ENCODE results near the gene RNF144A. TPM values are rescaled to one million over a fixed set of nuclear protein-coding genes. Genes with fewer than 3 reads are reported as not detected.

Gene RNF144A
- total and polyA plus RNA-seq, 2 donors (not counting 1 experiment from before 2014, with no cell fraction given): 1.2 to 1.6 TPM

DNA sequence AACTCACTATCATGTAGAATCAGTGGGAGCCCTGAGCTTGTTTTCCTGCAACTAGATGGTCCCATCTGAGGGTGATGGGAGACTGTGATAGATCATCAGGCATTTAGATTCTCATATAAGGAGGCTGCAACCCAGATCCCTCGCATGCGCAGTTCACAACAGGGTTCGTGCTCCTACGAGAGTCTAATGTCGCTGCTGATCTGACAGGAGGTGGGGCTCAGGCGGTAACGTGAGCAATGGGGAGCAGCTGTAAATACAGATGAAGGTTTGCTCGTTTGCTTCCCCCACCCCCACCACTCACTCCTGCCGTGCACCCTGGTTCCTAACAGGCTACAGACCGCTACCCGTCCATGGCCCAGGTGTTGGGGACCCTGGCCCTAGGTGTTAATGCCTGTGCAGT lies 113.6 kb downstream of the RNF144A start:
- Mint-ChIP-seq H3K4me3 (no peak overlapping the region), H3K9me3 (ENCODE audit: insufficient read depth) (no peaks in the 10 kb centered on the region), H3K4me1 (no peaks in the 10 kb centered on the region), H3K27me3 (no peaks in the 10 kb centered on the region), H3K27ac (no peak overlapping the region)
- Histone ChIP-seq H3K4me1 (ENCODE audit: control insufficient read depth in 2 of 2, insufficient read depth in 2 of 2, low read length in 2 of 2) (no peaks in the 10 kb centered on the region), H3K9me3 (ENCODE audit: control extremely low read depth in 1 of 3, control insufficient read depth in 2 of 3, insufficient read depth in 1 of 3, low read length in 2 of 3) (no peaks in the 10 kb centered on the region), H3K36me3 (replicated peaks in 1 of 2; ENCODE audit: control extremely low read depth in 1 of 2, control insufficient read depth in 1 of 2, extremely low read depth in 1 of 2, insufficient read depth in 2 of 2, low read length in 1 of 2) (no peaks in the 10 kb centered on the region), H4K20me1 (ENCODE audit: control insufficient read depth, insufficient read depth, low read length, poor library complexity, severe bottlenecking) (no peaks in the 10 kb centered on the region), H3K4me2 (replicated peaks; ENCODE audit: low read depth, low read length, poor library complexity, severe bottlenecking) (no peak overlapping the region), H3K27me3 (replicated peaks in 1 of 4; ENCODE audit: control extremely low read depth in 1 of 4, control insufficient read depth in 3 of 4, insufficient read depth in 4 of 4, low read length in 3 of 4) (no peaks in the 10 kb centered on the region), H2AFZ (ENCODE audit: insufficient read depth, low read depth, low read length, poor library complexity, severe bottlenecking) (no peak overlapping the region), H3K79me2 (ENCODE audit: control insufficient read depth, insufficient read depth, low read length) (no peaks in the 10 kb centered on the region), H3K4me3 (ENCODE audit: control extremely low read depth in 1 of 5, extremely low read depth in 1 of 5, insufficient read depth in 1 of 5, low read depth in 2 of 5, low read length in 4 of 5) (no peak overlapping the region), H3K27ac (ENCODE audit: low read length in 2 of 2) (no peak overlapping the region), H3K9ac (ENCODE audit: low read length) (no peak overlapping the region)
- CTCF ChIA-PET: interaction anchor here (2.7 kb wide), 1 partner anchor 8 kb away, joined by 6 read pairs; no protein-coding TSS in a partner anchor
- TF ChIP-seq, protein P1, sequence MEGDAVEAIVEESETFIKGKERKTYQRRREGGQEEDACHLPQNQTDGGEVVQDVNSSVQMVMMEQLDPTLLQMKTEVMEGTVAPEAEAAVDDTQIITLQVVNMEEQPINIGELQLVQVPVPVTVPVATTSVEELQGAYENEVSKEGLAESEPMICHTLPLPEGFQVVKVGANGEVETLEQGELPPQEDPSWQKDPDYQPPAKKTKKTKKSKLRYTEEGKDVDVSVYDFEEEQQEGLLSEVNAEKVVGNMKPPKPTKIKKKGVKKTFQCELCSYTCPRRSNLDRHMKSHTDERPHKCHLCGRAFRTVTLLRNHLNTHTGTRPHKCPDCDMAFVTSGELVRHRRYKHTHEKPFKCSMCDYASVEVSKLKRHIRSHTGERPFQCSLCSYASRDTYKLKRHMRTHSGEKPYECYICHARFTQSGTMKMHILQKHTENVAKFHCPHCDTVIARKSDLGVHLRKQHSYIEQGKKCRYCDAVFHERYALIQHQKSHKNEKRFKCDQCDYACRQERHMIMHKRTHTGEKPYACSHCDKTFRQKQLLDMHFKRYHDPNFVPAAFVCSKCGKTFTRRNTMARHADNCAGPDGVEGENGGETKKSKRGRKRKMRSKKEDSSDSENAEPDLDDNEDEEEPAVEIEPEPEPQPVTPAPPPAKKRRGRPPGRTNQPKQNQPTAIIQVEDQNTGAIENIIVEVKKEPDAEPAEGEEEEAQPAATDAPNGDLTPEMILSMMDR (IDR thresholded peaks at IDR 0.05): no peak
- TF ChIP-seq EZH2 (IDR thresholded peaks at IDR 0.05; ENCODE audit: borderline replicate concordance, insufficient read depth, low read depth, low read length, poor library complexity, severe bottlenecking): no peak
- intact Hi-C loops (cut with micrococcal nuclease): no loop called here
- no peak for DNase-seq
- ATAC-seq (ENCODE audit: low read depth): no peak
- WGBS (ENCODE audit: insufficient coverage): 100% methylated on average over 1 of the region's 11 CpGs
- POLR2A ChIA-PET: no interaction called here

DNA sequence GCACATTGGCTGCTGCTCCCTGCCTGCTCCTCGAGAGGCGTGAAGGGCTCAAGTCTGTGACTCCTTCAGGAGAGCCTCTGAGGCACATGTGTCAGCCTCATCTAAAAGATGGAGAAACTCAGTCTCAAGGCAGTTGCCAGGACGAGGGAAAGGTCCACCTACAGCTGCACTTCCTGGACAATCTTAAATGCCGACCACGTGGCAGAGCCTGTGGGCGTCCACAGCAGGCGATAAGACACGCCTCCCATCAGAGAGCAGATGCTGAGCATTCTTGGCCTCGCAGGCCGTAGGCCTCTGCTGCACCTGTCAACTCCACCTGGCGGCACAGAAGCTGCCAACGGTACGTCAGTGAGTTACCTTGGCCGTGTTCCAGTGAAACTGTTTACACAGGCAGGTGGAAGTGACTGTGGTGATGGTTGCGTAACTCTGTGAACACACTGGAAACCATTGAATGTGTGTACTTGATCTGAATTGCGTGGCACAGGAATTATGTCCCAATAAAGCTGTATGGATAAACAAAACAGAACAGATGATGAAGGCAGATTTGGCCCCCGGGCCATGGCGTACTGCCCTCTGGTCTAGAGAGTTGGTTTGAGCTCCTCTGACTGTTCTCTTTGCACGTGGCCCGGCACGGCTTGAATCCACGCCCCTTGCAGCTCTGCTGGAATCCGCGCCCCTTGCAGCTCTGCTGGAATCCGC lies 114.5 kb downstream of the RNF144A start:
- Mint-ChIP-seq H3K27ac (no peak overlapping the region), H3K4me1 (no peaks in the 10 kb centered on the region), H3K27me3 (no peaks in the 10 kb centered on the region), H3K9me3 (ENCODE audit: insufficient read depth) (no peaks in the 10 kb centered on the region), H3K4me3 (no peak overlapping the region)
- H3K4me2 ChIP-seq (replicated peaks; ENCODE audit: low read depth, low read length, poor library complexity, severe bottlenecking): no peak overlapping the region
- TF ChIP-seq EZH2 (IDR thresholded peaks at IDR 0.05; ENCODE audit: borderline replicate concordance, insufficient read depth, low read depth, low read length, poor library complexity, severe bottlenecking): no peak
- TF ChIP-seq, protein P1 (IDR thresholded peaks at IDR 0.05): no peak
- no peak overlapping the region for H3K4me3 ChIP-seq (ENCODE audit: control extremely low read depth in 1 of 5, extremely low read depth in 1 of 5, insufficient read depth in 1 of 5, low read depth in 2 of 5, low read length in 4 of 5)
- H3K36me3 ChIP-seq (replicated peaks in 1 of 2; ENCODE audit: control extremely low read depth in 1 of 2, control insufficient read depth in 1 of 2, extremely low read depth in 1 of 2, insufficient read depth in 2 of 2, low read length in 1 of 2): no peaks in the 10 kb centered on the region
- no peak overlapping the region for H2AFZ ChIP-seq (ENCODE audit: insufficient read depth, low read depth, low read length, poor library complexity, severe bottlenecking)
- WGBS (ENCODE audit: insufficient coverage): 61% methylated on average over 19 of the region's 25 CpGs
- intact Hi-C loops (cut with micrococcal nuclease): no loop called here
- H3K27me3 ChIP-seq (replicated peaks in 1 of 4; ENCODE audit: control extremely low read depth in 1 of 4, control insufficient read depth in 3 of 4, insufficient read depth in 4 of 4, low read length in 3 of 4): no peaks in the 10 kb centered on the region
- no peak overlapping the region for H3K27ac ChIP-seq (ENCODE audit: low read length in 2 of 2)
- no peaks in the 10 kb centered on the region for H3K4me1 ChIP-seq (ENCODE audit: control insufficient read depth in 2 of 2, insufficient read depth in 2 of 2, low read length in 2 of 2)
- POLR2A ChIA-PET: no interaction called here
- CTCF ChIA-PET: interaction anchor here (2.2 to 2.7 kb wide), 2 partner anchors 9 to 12 kb away, joined by 6 to 7 read pairs; no protein-coding TSS in a partner anchor
- H3K9me3 ChIP-seq (ENCODE audit: control extremely low read depth in 1 of 3, control insufficient read depth in 2 of 3, insufficient read depth in 1 of 3, low read length in 2 of 3): no peaks in the 10 kb centered on the region
- ATAC-seq (ENCODE audit: low read depth) (no peak), DNase-seq (no peak)
- no peak overlapping the region for H3K9ac ChIP-seq (ENCODE audit: low read length)
- H4K20me1 ChIP-seq (ENCODE audit: control insufficient read depth, insufficient read depth, low read length, poor library complexity, severe bottlenecking): no peaks in the 10 kb centered on the region
- no peaks in the 10 kb centered on the region for H3K79me2 ChIP-seq (ENCODE audit: control insufficient read depth, insufficient read depth, low read length)
